Keratinocyte (primary cell): ENCODE measurements around the gene ACAP3. TPM values are rescaled to one million over a fixed set of nuclear protein-coding genes. Genes with fewer than 3 reads are reported as not detected.
"Not testable (repeated sequence)": the region's sequence is repeated elsewhere in the genome, so short reads cannot be mapped to it uniquely, and the experiment has no call there.

Source experiments
- DNase-seq: peaks from one replicate; pipeline ENCODE4 v3.0.0-alpha.2; 2011; ENCODE audit warnings: low read depth, missing footprints, low spot score
- FAIRE-seq: peaks from 2 replicates; lab custom pipeline; 2011; peaks lifted over from hg19 to GRCh38; lab: Jason Lieb, UNC
- H2AFZ ChIP-seq: 2 replicates; pipeline ENCODE4 v1.6.0; 2012; ENCODE audit warnings: low read length, control low read depth, inconsistent platforms; ENCODE audit not compliant: control insufficient read depth
- H3K27ac ChIP-seq: 2 replicates; pipeline ENCODE4 v1.5.1; 2011; ENCODE audit warnings: low read length; ENCODE audit not compliant: control insufficient read depth, insufficient read depth
- H3K27me3 ChIP-seq: 3 replicates; pipeline ENCODE4 v1.6.0; 2011; ENCODE audit warnings: low read length; ENCODE audit not compliant: control insufficient read depth, insufficient read depth; ENCODE audit errors: extremely low read depth
- H3K36me3 ChIP-seq, 2 experiments: 2 replicates in 1 of 2; 3 replicates in 1 of 2; pipeline ENCODE4 v1.5.1; 2011; ENCODE audit warnings: low read length in 2 of 2, mild to moderate bottlenecking in 1 of 2; ENCODE audit not compliant: control insufficient read depth in 2 of 2, insufficient read depth in 2 of 2; ENCODE audit errors: extremely low read depth in 1 of 2
- H3K4me1 ChIP-seq: 3 replicates; pipeline ENCODE4 v1.5.1; 2011; ENCODE audit warnings: low read length; ENCODE audit not compliant: control insufficient read depth, insufficient read depth; ENCODE audit errors: extremely low read depth
- H3K4me2 ChIP-seq: 3 replicates; pipeline ENCODE4 v1.6.0; 2011; ENCODE audit warnings: low read depth, low read length; ENCODE audit not compliant: control insufficient read depth, insufficient read depth; ENCODE audit errors: extremely low read depth
- H3K4me3 ChIP-seq, 3 experiments: fragments of 200-600 bp in 1 of 3; sonication (generic) in 1 of 3; 2 replicates in 2 of 3; 3 replicates in 1 of 3; pipeline ENCODE4 v1.5.1; 2011 to 2016; ENCODE audit warnings: low read length in 3 of 3, mild to moderate bottlenecking in 3 of 3, control low read depth in 2 of 3, inconsistent platforms in 1 of 3, low read depth in 1 of 3, mixed read lengths in 1 of 3, mixed run types in 1 of 3, moderate library complexity in 1 of 3; ENCODE audit not compliant: control insufficient read depth in 2 of 3, insufficient read depth in 2 of 3; ENCODE audit errors: extremely low read depth in 1 of 3
- H3K79me2 ChIP-seq: 2 replicates; pipeline ENCODE4 v1.6.0; 2012; ENCODE audit warnings: low read length; ENCODE audit not compliant: control insufficient read depth, insufficient read depth
- H3K9ac ChIP-seq: 3 replicates; pipeline ENCODE4 v1.6.0; 2011; ENCODE audit warnings: low read length; ENCODE audit not compliant: control insufficient read depth, insufficient read depth; ENCODE audit errors: extremely low read depth
- H3K9me1 ChIP-seq: 3 replicates; pipeline ENCODE4 v1.6.0; 2011; ENCODE audit warnings: low read length; ENCODE audit not compliant: control insufficient read depth, insufficient read depth; ENCODE audit errors: extremely low read depth
- H3K9me3 ChIP-seq: 2 replicates; pipeline ENCODE4 v1.5.1; 2012; ENCODE audit warnings: low read depth, low read length; ENCODE audit not compliant: control insufficient read depth
- H4K20me1 ChIP-seq: 3 replicates; pipeline ENCODE4 v1.6.0; 2011; ENCODE audit warnings: low read length; ENCODE audit not compliant: control insufficient read depth, insufficient read depth; ENCODE audit errors: extremely low read depth
- EZH2 ChIP-seq: IDR thresholded peaks from one replicate; pipeline ENCODE4 v1.6.1; 2012; ENCODE audit warnings: inconsistent platforms, mild to moderate bottlenecking, low read length, moderate library complexity
- dilution Hi-C: fragments of 300-500 bp; cut with MboI; formaldehyde crosslinking; loops from one replicate; pipeline ENCODE4 v1.7.0; 2020; ENCODE audit warnings: low sequenced_read_pairs; ENCODE audit not compliant: extremely low pct_ligation_motif_present
- polyA plus RNA-seq, 5 experiments: library from polyadenylated mRNA; depleted of rRNA in 3 of 5; stranded (reverse) in 3 of 5; stranded (forward) in 1 of 5; unstranded in 1 of 5; fragments of >200 nt; gene quantifications; 1 replicate in 1 of 5; 2 replicates in 3 of 5; 3 replicates in 1 of 5; pipeline versions ENCODE4 v1.2.1 to v1.2.3, GENCODE V29; 2011 to 2012; ENCODE audit warnings: missing spikeins in 2 of 5, low read depth in 1 of 5, low replicate concordance in 1 of 5
- TF ChIP-seq, protein P1 (sequence below), 3 experiments: IDR thresholded peaks in 1 of 3; conservative IDR thresholded peaks in 1 of 3; optimal IDR thresholded peaks in 1 of 3; 2 replicates in 2 of 3; 3 replicates in 1 of 3; pipeline versions ENCODE3 to v1.5.1; 2011; ENCODE audit warnings: low read length in 3 of 3, mild to moderate bottlenecking in 3 of 3, moderate library complexity in 2 of 3, control low read depth in 1 of 3, inconsistent platforms in 1 of 3; ENCODE audit not compliant: insufficient read depth in 2 of 3; ENCODE audit errors: extremely low read depth in 1 of 3

The ACAP3 gene
- polyA plus RNA-seq, 1 donor (not counting 4 experiments of a cell fraction or from before 2014, with no cell fraction given): 17.4 TPM

DNA sequence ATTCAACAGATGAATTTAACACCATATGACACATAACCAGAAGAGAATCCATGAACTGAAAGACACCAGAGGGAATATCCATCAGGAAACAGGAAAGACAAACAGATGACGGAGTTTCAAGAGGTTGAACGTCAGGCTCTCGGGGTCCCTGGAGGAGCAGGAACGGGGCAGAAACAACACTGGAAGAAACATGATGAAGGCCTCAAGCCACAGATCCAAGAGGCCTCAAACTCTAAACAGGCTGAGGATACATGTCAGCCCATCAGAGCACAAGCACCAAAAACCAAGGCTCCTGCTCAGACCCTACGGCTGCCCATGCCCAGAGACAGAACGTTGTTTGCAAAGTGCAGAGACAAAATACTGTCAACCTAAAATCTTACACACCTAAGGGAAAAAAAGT lies 9.7 kb upstream of the ACAP3 start:
- dilution Hi-C loops: no loop called here
- H3K79me2 ChIP-seq: peaks cover 55% of the 10 kb centered on the region
- peaks cover 35 to 36% of the 10 kb centered on the region in 2 experiments for H3K36me3 ChIP-seq
- FAIRE-seq (no peak), DNase-seq (no peak)
- peak overlapping the region; percentile 56 for H3K4me2 ChIP-seq
- H3K9ac ChIP-seq: no peak overlapping the region
- peaks cover 18% of the 10 kb centered on the region for H4K20me1 ChIP-seq
- no peaks in the 10 kb centered on the region for H3K9me3 ChIP-seq
- H3K27ac ChIP-seq: peak overlapping the region; percentile 52
- no peak for TF ChIP-seq EZH2
- TF ChIP-seq, protein P1, sequence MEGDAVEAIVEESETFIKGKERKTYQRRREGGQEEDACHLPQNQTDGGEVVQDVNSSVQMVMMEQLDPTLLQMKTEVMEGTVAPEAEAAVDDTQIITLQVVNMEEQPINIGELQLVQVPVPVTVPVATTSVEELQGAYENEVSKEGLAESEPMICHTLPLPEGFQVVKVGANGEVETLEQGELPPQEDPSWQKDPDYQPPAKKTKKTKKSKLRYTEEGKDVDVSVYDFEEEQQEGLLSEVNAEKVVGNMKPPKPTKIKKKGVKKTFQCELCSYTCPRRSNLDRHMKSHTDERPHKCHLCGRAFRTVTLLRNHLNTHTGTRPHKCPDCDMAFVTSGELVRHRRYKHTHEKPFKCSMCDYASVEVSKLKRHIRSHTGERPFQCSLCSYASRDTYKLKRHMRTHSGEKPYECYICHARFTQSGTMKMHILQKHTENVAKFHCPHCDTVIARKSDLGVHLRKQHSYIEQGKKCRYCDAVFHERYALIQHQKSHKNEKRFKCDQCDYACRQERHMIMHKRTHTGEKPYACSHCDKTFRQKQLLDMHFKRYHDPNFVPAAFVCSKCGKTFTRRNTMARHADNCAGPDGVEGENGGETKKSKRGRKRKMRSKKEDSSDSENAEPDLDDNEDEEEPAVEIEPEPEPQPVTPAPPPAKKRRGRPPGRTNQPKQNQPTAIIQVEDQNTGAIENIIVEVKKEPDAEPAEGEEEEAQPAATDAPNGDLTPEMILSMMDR (optimal IDR thresholded peaks at IDR 0.05 in 1 of 3, IDR thresholded peaks at IDR 0.05 in 1 of 3, conservative IDR thresholded peaks at IDR 0.05 in 1 of 3; ENCODE audit: extremely low read depth in 1 of 3, insufficient read depth in 2 of 3, low read length in 3 of 3): no peak
- no peak overlapping the region for H3K4me3 ChIP-seq
- H2AFZ ChIP-seq: no peak overlapping the region
- no peaks in the 10 kb centered on the region for H3K9me1 ChIP-seq
- no peaks in the 10 kb centered on the region for H3K27me3 ChIP-seq
- peaks cover 16% of the 10 kb centered on the region for H3K4me1 ChIP-seq

DNA sequence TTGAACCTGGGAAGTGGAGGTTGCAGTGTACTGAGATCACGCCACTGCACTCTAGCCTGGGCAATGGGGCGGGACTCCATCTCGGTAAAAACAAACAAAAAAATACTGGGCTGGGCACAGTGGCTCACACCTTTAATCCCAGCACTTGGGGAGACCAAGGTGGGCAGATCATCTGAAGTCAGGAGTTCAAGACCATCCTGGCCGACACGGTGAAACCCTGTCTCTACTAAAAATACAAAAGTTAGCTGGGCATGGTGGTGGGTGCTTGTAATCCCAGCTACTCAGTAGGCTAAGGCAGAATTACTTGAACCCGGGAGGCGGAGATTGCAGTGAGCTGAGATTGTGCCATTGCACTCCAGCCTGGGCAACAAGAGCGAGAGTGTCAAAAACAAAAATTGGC lies 8.5 kb upstream of the ACAP3 start:
- H3K4me3 ChIP-seq, H2AFZ ChIP-seq, H3K27me3 ChIP-seq, H3K9ac ChIP-seq, FAIRE-seq, H3K9me3 ChIP-seq, H3K4me2 ChIP-seq, dilution Hi-C loops, H3K9me1 ChIP-seq, H3K27ac ChIP-seq, DNase-seq: not testable (repeated sequence)
- peaks cover 18% of the 10 kb centered on the region for H4K20me1 ChIP-seq
- peaks cover 43% of the 10 kb centered on the region for H3K79me2 ChIP-seq
- H3K4me1 ChIP-seq: peaks cover 16% of the 10 kb centered on the region
- peaks cover 37 to 44% of the 10 kb centered on the region in 2 experiments for H3K36me3 ChIP-seq

DNA sequence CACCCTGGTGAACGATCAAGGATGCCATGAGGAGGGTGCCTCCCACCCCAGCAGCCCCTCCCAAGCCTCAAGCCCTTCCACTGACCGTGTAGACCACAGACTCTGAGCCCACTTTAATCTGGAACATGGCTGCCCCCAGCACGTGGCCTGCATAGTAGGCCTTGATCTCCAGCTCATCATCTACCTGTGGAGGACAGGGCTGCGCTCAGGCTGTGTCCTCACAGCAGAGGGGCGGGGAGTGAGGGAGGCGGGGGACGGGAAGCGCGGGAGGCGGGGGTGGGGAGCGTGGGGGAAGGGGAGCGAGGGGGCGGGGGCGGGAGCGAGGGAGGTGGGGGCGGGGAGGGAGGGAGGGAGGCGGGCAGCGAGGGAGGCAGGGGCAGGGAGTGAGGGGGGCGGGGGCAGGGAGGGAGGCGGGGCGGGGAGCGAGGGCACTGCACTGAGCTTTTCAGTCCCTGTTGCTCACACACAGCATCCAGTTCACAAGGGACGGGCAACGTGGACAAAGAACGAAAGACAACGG lies 7.8 kb upstream of the ACAP3 start:
- H3K36me3 ChIP-seq: peaks cover 39 to 48% of the 10 kb centered on the region in 2 experiments
- H3K4me2 ChIP-seq: no peak overlapping the region
- peaks cover 36% of the 10 kb centered on the region for H3K79me2 ChIP-seq
- no peaks in the 10 kb centered on the region for H3K27me3 ChIP-seq
- H3K4me3 ChIP-seq: no peak overlapping the region
- H3K27ac ChIP-seq: no peak overlapping the region
- FAIRE-seq: no peak
- H2AFZ ChIP-seq: no peak overlapping the region
- dilution Hi-C loops: no loop called here
- H3K9me3 ChIP-seq: no peaks in the 10 kb centered on the region
- peaks cover 18% of the 10 kb centered on the region for H4K20me1 ChIP-seq
- no peak for DNase-seq
- no peak overlapping the region for H3K9ac ChIP-seq
- TF ChIP-seq EZH2: no peak
- TF ChIP-seq, protein P1 (optimal IDR thresholded peaks at IDR 0.05 in 1 of 3, IDR thresholded peaks at IDR 0.05 in 1 of 3, conservative IDR thresholded peaks at IDR 0.05 in 1 of 3; ENCODE audit: extremely low read depth in 1 of 3, insufficient read depth in 2 of 3, low read length in 3 of 3): no peak
- H3K9me1 ChIP-seq: no peaks in the 10 kb centered on the region
- peaks cover 16% of the 10 kb centered on the region for H3K4me1 ChIP-seq
